ENCODE data around the gene MFSD6L. TPM values are rescaled to one million over a fixed set of nuclear protein-coding genes. Genes with fewer than 3 reads are reported as not detected.

Gene MFSD6L
- total RNA-seq, 1 donor from 2014 or later, result not detected

GRCh38 chr17:8799570-8800212 lies 526 bp upstream of the MFSD6L start:
- intact Hi-C loops (cut with micrococcal nuclease), result loop anchor here (10.0 kb wide), 1 partner anchor 95 kb away; no protein-coding TSS in a partner anchor
- ATAC-seq (peak; percentile 73), DNase-seq (peak; percentile 46)

- intact Hi-C loops (cut with micrococcal nuclease), result no loop called here
- no peak for ATAC-seq
- no peak for DNase-seq
These were observed 854 bp downstream of the MFSD6L start for GRCh38 chr17:8798176-8798845.

GRCh38 chr17:8797621-8798175 lies 1.5 kb downstream of the MFSD6L start:
- ATAC-seq, result no peak
- DNase-seq, result no peak
- intact Hi-C loops (cut with micrococcal nuclease), result no loop called here

- intact Hi-C loops (cut with micrococcal nuclease), result no loop called here
- DNase-seq (no peak), ATAC-seq (peak; percentile 44)
These were observed 4.5 kb downstream of the MFSD6L start for GRCh38 chr17:8794636-8795035.

- ATAC-seq (peak; percentile 40), DNase-seq (no peak)
- intact Hi-C loops (cut with micrococcal nuclease), result no loop called here
These were observed 5.5 kb downstream of the MFSD6L start for GRCh38 chr17:8793649-8794048.

GRCh38 chr17:8792646-8793045 lies 6.5 kb downstream of the MFSD6L start:
- intact Hi-C loops (cut with micrococcal nuclease), result no loop called here
- ATAC-seq, result no peak
- DNase-seq, result no peak

- intact Hi-C loops (cut with micrococcal nuclease), result no loop called here
- ATAC-seq, result no peak
- no peak for DNase-seq
These were observed 7.3 kb downstream of the MFSD6L start for GRCh38 chr17:8791910-8792270.

GRCh38 chr17:8791248-8791909 lies 7.8 kb downstream of the MFSD6L start:
- intact Hi-C loops (cut with micrococcal nuclease), result no loop called here
- ATAC-seq (no peak), DNase-seq (no peak)

GRCh38 chr17:8789743-8790142 lies 9.4 kb downstream of the MFSD6L start:
- no peak for DNase-seq
- intact Hi-C loops (cut with micrococcal nuclease), result loop anchor here (10.0 kb wide), 1 partner anchor 375 kb away; no protein-coding TSS in a partner anchor
- ATAC-seq, result no peak

- intact Hi-C loops (cut with micrococcal nuclease), result loop anchor here (10.0 kb wide), 1 partner anchor 374 kb away; no protein-coding TSS in a partner anchor
- no peak for DNase-seq
- ATAC-seq, result no peak
These were observed 10.2 kb downstream of the MFSD6L start for GRCh38 chr17:8788998-8789397.

- intact Hi-C loops (cut with micrococcal nuclease), result loop anchor here (10.0 kb wide), 1 partner anchor 371 kb away; no protein-coding TSS in a partner anchor
- DNase-seq (peak; percentile 83), ATAC-seq (peak; percentile 90)
These were observed 13.4 kb downstream of the MFSD6L start for GRCh38 chr17:8785547-8786413.

GRCh38 chr17:8782176-8782575 lies 17.0 kb downstream of the MFSD6L start:
- ATAC-seq (no peak), DNase-seq (no peak)
- intact Hi-C loops (cut with micrococcal nuclease), result loop anchor here (10.0 kb wide), 1 partner anchor 367 kb away; no protein-coding TSS in a partner anchor

GRCh38 chr17:8781776-8782175 lies 17.4 kb downstream of the MFSD6L start:
- intact Hi-C loops (cut with micrococcal nuclease), result loop anchor here (10.0 kb wide), 1 partner anchor 367 kb away; no protein-coding TSS in a partner anchor
- DNase-seq (no peak), ATAC-seq (no peak)

GRCh38 chr17:8776881-8777280 lies 22.3 kb downstream of the MFSD6L start:
- ATAC-seq, result no peak
- DNase-seq, result no peak
- intact Hi-C loops (cut with micrococcal nuclease), result no loop called here

GRCh38 chr17:8776248-8776647 lies 22.9 kb downstream of the MFSD6L start:
- DNase-seq (no peak), ATAC-seq (no peak)
- intact Hi-C loops (cut with micrococcal nuclease), result no loop called here

GRCh38 chr17:8766731-8767130 lies 32.4 kb downstream of the MFSD6L start:
- intact Hi-C loops (cut with micrococcal nuclease), result no loop called here
- no peak for DNase-seq
- no peak for ATAC-seq

- DNase-seq (no peak), ATAC-seq (no peak)
- intact Hi-C loops (cut with micrococcal nuclease), result no loop called here
These were observed 37.2 kb downstream of the MFSD6L start for GRCh38 chr17:8762012-8762411.

- ATAC-seq, result no peak
- no peak for DNase-seq
- intact Hi-C loops (cut with micrococcal nuclease), result no loop called here
These were observed 41.0 kb downstream of the MFSD6L start, which contains the start of gene SPDYE4 for GRCh38 chr17:8758137-8758596. TSS of gene SPDYE4 (minus strand) at chr17:8758546. CDS start at chr17:8758382, 164 bp downstream.

- DNase-seq, result no peak
- no peak for ATAC-seq
- intact Hi-C loops (cut with micrococcal nuclease), result no loop called here
These were observed 42.0 kb downstream of the MFSD6L start for GRCh38 chr17:8757189-8757588.

Measured in left ventricle myocardium superior (tissue), 1 donor.